GM12864 (cell line): Measurements from ENCODE around the gene TEC.

Experiments
- DNase-seq: peaks from one replicate; pipeline ENCODE4 v3.0.0-alpha.2; 2011; ENCODE audit warnings: low read depth
- H3K4me3 ChIP-seq: 2 replicates; pipeline ENCODE4 v1.5.1; 2011; ENCODE audit warnings: mild to moderate bottlenecking, low read depth, low read length, control low read depth
- TF ChIP-seq, protein P1 (sequence below): IDR thresholded peaks from 2 replicates; pipeline ENCODE4 v1.5.1; 2011; ENCODE audit warnings: low read depth, mild to moderate bottlenecking, moderate library complexity, low read length, control low read depth, inconsistent platforms; ENCODE audit errors: missing control alignments

TEC gene

DNA sequence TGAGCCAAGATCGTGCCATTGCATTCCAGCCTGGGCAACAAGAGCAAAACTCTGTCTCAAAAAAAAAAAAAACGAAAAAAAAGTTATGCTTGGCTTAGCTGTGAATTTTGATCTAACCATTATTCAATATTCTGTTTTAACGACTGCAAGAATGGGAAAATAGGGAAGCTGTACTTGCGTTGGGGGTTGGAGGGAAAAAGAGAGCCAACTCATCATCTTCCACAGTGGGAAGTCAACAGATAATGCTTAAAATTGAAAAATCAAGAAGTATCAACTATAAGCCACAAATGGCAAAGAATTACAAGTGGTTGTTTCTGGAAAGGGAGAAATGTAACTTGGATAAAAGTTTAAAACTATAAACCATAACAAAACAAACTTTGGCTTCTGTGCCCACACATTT lies 2.9 kb downstream of the TEC start:
- DNase-seq, result no peak
- no peak overlapping the region for H3K4me3 ChIP-seq
- TF ChIP-seq, protein P1, sequence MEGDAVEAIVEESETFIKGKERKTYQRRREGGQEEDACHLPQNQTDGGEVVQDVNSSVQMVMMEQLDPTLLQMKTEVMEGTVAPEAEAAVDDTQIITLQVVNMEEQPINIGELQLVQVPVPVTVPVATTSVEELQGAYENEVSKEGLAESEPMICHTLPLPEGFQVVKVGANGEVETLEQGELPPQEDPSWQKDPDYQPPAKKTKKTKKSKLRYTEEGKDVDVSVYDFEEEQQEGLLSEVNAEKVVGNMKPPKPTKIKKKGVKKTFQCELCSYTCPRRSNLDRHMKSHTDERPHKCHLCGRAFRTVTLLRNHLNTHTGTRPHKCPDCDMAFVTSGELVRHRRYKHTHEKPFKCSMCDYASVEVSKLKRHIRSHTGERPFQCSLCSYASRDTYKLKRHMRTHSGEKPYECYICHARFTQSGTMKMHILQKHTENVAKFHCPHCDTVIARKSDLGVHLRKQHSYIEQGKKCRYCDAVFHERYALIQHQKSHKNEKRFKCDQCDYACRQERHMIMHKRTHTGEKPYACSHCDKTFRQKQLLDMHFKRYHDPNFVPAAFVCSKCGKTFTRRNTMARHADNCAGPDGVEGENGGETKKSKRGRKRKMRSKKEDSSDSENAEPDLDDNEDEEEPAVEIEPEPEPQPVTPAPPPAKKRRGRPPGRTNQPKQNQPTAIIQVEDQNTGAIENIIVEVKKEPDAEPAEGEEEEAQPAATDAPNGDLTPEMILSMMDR, result no peak

DNA sequence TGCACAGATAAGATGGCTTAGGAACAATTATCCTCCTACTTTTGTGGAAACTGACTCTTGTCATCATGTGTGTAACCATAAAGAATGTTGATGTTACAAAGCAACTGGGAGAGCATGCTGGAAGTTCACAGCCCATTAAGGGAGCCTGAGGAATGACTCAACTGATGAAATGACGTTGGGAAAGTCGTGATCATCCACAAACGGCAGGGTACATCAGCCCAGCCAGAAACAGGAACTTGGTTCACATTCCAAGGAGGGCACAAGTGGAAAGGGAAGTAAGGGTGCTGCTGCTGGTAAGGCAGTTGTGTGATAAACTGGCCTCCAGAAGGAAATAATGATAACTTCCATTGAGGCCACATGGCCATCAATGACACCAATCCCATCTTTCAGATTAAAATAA lies 6.7 kb downstream of the TEC start:
- no peak for DNase-seq
- TF ChIP-seq, protein P1, result no peak
- no peak overlapping the region for H3K4me3 ChIP-seq

DNA sequence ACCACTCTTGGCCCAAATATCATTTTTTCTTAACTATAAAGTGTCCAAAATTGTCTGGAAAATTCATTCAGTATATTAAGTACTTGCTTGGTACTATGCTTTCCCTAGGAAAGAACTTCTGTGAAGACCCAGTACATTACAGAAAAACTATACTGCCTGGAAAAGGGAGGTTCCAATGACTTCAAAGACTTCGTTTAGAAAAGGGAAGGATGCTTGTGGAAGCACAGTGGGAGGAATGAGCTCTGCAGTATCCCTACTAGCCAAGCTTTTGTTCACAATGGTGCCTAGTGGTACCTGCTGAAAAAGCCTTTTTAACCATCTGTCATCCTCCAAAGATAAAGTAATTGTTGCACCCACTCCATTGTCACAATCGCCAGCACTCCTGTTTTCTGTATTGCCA lies 7.2 kb downstream of the TEC start:
- TF ChIP-seq, protein P1, result no peak
- H3K4me3 ChIP-seq, result no peak overlapping the region
- no peak for DNase-seq

DNA sequence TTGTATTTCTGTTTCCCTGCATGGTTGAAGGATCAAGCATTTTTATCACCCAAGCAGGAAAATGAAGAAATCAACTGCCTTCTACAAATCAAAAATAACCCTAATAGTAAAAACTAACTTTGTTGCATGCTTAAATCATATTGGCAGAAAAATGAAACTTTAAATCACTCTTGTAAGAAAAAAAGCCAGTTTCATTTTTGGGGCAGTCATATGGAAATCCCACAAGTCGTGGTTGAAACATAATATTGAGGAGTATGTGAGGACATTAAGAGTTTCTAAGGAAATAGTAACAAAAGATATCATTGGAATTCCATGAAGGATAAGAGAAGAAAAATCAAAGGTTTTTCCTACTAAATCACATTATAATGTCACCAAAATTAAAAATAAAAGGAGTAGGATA lies 8.4 kb downstream of the TEC start:
- TF ChIP-seq, protein P1, result no peak
- DNase-seq, result no peak
- no peak overlapping the region; the same call in 1 of the 2 replicates for H3K4me3 ChIP-seq

DNA sequence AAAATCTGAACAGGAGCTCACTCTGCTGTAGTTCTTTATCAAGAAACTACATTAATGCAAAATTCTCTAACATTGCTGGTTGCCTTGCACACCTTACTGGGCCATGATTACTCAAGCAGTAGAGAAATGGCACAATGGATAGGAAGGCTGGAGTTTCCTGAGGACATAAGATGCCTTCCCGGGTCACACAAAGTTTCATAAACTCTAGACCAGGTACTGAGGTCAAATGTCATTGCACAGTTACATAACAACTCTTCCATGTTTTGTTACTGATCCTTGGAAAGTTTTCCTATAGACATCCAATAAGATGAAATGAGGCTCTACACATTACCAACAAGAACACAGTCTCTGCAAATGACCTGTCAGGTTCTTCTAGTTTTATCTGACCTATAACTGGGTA lies 9.9 kb downstream of the TEC start:
- no peak for DNase-seq
- TF ChIP-seq, protein P1, result no peak
- no peak overlapping the region for H3K4me3 ChIP-seq

DNA sequence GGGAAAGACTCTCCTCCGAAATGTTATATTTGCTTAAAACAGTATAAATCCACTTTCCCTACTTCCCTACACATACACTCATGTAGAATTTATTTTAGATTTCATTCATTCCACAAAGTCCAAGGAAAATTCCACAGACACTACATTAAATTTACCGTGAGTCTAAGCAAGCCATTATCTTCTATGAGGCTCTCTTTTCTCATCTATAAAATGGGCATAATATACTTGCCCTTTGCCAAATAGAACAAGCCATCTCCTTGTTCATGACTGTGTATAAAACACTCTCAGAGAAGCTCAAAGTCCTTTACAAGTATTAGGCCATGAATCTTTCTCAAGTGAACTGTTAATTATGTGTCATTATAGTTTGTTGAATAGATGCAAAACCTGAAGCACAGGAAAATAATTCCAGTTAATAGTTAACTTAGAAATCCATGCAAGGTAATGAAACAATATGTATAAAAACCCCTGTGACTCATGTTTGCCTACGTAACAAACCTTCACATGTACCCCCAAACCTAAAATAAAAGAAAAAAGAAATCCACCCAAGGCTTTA lies 10.7 kb downstream of the TEC start:
- no peak for DNase-seq
- TF ChIP-seq, protein P1, result no peak
- H3K4me3 ChIP-seq, result no peak overlapping the region

DNA sequence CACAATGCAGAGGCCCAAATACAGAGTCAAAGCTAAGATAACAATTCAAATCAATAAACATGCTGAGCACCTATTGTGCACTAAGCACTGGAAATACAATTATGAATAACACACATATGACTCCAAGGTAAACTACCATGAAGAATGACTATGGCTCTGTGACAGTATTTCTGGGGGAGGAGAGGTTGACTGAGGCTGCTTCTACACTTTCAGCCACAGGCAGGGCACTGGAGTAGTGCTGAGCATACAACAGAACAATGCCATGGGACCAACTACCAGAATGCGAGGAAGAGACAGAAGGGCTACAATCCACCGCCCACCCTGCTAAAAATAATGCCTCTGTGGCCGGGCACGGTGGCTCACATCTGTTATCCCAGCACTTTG lies 13.7 kb downstream of the TEC start:
- H3K4me3 ChIP-seq, result no peak overlapping the region
- DNase-seq, result no peak
- TF ChIP-seq, protein P1, result no peak
